Tibial nerve (tissue), 4 donors: ENCODE results near the gene TNFAIP8. TPM values are rescaled to one million over a fixed set of nuclear protein-coding genes. Genes with fewer than 3 reads are reported as not detected.
"Not testable (repeated sequence)": the region's sequence is repeated elsewhere in the genome, so short reads cannot be mapped to it uniquely, and the experiment has no call there.

ENCODE experiments used
- DNase-seq, 2 donors: peaks; one replicate each; pipeline ENCODE4 v3.0.0-alpha.2; 2019; ENCODE audit warnings: low spot score in 2 of 2
- H3K27ac ChIP-seq, 4 donors: fragments of 200-600 bp; sonication (generic) in 3 of 4; one replicate each; pipeline ENCODE4 v1.5.1; 2017 to 2019; ENCODE audit warnings: mild to moderate bottlenecking in 1 of 4
- H3K27me3 ChIP-seq, 2 donors: fragments of 200-600 bp; sonication (generic) in 1 of 2; one replicate each; pipeline versions ENCODE4 v1.5.1 to v1.6.0; 2017 to 2019
- H3K36me3 ChIP-seq, 3 donors: fragments of 200-600 bp; sonication (generic); one replicate each; pipeline ENCODE4 v1.5.1; 2018 to 2019
- H3K4me1 ChIP-seq, 4 donors: fragments of 200-600 bp; sonication (generic) in 3 of 4; one replicate each; pipeline ENCODE4 v1.5.1; 2017 to 2019
- H3K4me3 ChIP-seq, 4 donors: fragments of 200-600 bp; sonication (generic) in 3 of 4; one replicate each; pipeline ENCODE4 v1.5.1; 2017 to 2019; ENCODE audit warnings: mild to moderate bottlenecking in 1 of 4, moderate library complexity in 1 of 4
- H3K9me3 ChIP-seq, 4 donors: fragments of 200-600 bp; sonication (generic) in 3 of 4; one replicate each; pipeline ENCODE4 v1.5.1; 2017 to 2019
- EP300 ChIP-seq, 2 donors: sonication (generic); formaldehyde crosslinking; IDR thresholded peaks; one replicate each; pipeline ENCODE4 v1.6.1; 2017; ENCODE audit warnings: antibody characterized with exemption in 2 of 2, mild to moderate bottlenecking in 1 of 2
- POLR2A ChIP-seq, 2 donors: fragments of 450-650 bp; IDR thresholded peaks; one replicate each; pipeline ENCODE4 v1.6.1; 2017; ENCODE audit warnings: antibody characterized with exemption in 2 of 2, mild to moderate bottlenecking in 2 of 2, moderate library complexity in 2 of 2
- WGBS, 2 donors: methylation state at CpG; one replicate each; pipeline ENCODE4 v1.1.5; 2018; 5-methylcytosine and 5-hydroxymethylcytosine counted together
- total RNA-seq, 4 donors: library from RNA; depleted of rRNA; stranded (reverse); fragments of >200 nt; gene quantifications; one replicate each; pipeline ENCODE4 v1.1.0, GENCODE V29; 2016
- TF ChIP-seq, protein P1 (sequence below), 5 experiments: fragments of 200-600 bp in 3 of 5; fragments of 450-650 bp in 2 of 5; sonication (generic) in 3 of 5; IDR thresholded peaks; one replicate each; pipeline ENCODE4 v1.5.1; 2016 to 2019; ENCODE audit warnings: antibody characterized with exemption in 5 of 5, mild to moderate bottlenecking in 3 of 5, moderate library complexity in 2 of 5

Gene TNFAIP8
- total RNA-seq, 4 donors from 2014 or later: 15.3 to 19.4 (median 17.8) TPM

DNA sequence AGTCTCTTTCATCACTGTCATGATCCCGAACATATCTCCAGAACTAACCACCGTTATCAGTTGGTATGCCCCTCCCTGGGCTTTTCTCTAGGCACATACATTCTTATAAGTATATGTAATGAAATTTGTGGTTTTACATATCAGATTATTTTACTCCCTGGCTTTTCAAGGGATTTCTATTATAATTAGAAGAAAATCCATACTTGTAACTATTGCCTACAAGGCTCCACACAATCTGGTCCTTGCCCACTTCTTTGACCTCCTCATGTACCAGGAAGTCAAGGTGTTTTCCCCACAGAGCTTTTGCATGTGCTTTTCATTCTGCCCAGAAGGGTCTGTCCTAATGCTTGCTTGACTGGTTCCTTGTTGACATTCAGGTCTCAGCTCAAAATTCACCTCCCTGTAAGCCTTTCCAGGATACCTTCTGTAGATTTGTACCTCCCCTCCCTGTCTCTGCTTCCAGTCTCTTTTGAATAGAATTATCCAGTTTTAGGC, 62.8 kb downstream of the TNFAIP8 start:
- DNase-seq: no peak
- Histone ChIP-seq H3K9me3 (no peaks in the 10 kb centered on the region), H3K36me3 (no peaks in the 10 kb centered on the region), H3K4me1 (no peaks in the 10 kb centered on the region), H3K27me3 (no peaks in the 10 kb centered on the region), H3K4me3 (no peak overlapping the region), H3K27ac (peak overlapping the region in 1 of 4 donors; percentile 52)
- TF ChIP-seq EP300 (IDR thresholded peaks at IDR 0.05) (no peak), POLR2A (IDR thresholded peaks at IDR 0.05) (no peak)
- 51 to 67% methylated on average over 2 of the region's 2 CpGs for WGBS, 2 donors

GRCh38 chr5:119420169-119420568, 64.3 kb downstream of the TNFAIP8 start:
- no peak overlapping the region for H3K4me3 ChIP-seq
- peak overlapping the region in 1 of 4 donors; percentile 52 for H3K27ac ChIP-seq
- H3K9me3 ChIP-seq: no peaks in the 10 kb centered on the region
- WGBS, 2 donors: 67 to 73% methylated on average over 3 of the region's 3 CpGs
- H3K36me3 ChIP-seq: no peaks in the 10 kb centered on the region
- TF ChIP-seq EP300 (IDR thresholded peaks at IDR 0.05): no peak
- no peak for TF ChIP-seq POLR2A (IDR thresholded peaks at IDR 0.05)
- TF ChIP-seq, protein P1, sequence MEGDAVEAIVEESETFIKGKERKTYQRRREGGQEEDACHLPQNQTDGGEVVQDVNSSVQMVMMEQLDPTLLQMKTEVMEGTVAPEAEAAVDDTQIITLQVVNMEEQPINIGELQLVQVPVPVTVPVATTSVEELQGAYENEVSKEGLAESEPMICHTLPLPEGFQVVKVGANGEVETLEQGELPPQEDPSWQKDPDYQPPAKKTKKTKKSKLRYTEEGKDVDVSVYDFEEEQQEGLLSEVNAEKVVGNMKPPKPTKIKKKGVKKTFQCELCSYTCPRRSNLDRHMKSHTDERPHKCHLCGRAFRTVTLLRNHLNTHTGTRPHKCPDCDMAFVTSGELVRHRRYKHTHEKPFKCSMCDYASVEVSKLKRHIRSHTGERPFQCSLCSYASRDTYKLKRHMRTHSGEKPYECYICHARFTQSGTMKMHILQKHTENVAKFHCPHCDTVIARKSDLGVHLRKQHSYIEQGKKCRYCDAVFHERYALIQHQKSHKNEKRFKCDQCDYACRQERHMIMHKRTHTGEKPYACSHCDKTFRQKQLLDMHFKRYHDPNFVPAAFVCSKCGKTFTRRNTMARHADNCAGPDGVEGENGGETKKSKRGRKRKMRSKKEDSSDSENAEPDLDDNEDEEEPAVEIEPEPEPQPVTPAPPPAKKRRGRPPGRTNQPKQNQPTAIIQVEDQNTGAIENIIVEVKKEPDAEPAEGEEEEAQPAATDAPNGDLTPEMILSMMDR (IDR thresholded peaks at IDR 0.05): no peak
- H3K4me1 ChIP-seq: no peaks in the 10 kb centered on the region
- H3K27me3 ChIP-seq: no peaks in the 10 kb centered on the region
- DNase-seq: no peak

GRCh38 chr5:119426057-119426456, 70.2 kb downstream of the TNFAIP8 start:
- 91 to 97% methylated on average over 3 of the region's 3 CpGs for WGBS, 2 donors
- no peaks in the 10 kb centered on the region for H3K36me3 ChIP-seq
- H3K27me3 ChIP-seq: no peaks in the 10 kb centered on the region
- no peak overlapping the region for H3K4me3 ChIP-seq
- H3K9me3 ChIP-seq: no peaks in the 10 kb centered on the region
- TF ChIP-seq EP300 (IDR thresholded peaks at IDR 0.05): peak in 1 of 2 donors; percentile 46
- TF ChIP-seq, protein P1 (IDR thresholded peaks at IDR 0.05): no peak
- no peak for TF ChIP-seq POLR2A (IDR thresholded peaks at IDR 0.05)
- DNase-seq: no peak
- H3K4me1 ChIP-seq: no peaks in the 10 kb centered on the region
- no peak overlapping the region for H3K27ac ChIP-seq

GRCh38 chr5:119427060-119427459, 71.2 kb downstream of the TNFAIP8 start:
- no peak for DNase-seq
- Histone ChIP-seq H3K4me3 (no peak overlapping the region), H3K9me3 (no peaks in the 10 kb centered on the region), H3K27me3 (no peaks in the 10 kb centered on the region), H3K27ac (no peak overlapping the region), H3K36me3 (no peaks in the 10 kb centered on the region), H3K4me1 (no peaks in the 10 kb centered on the region)
- WGBS, 2 donors: 60 to 85% methylated on average over 2 of the region's 2 CpGs
- no peak for TF ChIP-seq POLR2A (IDR thresholded peaks at IDR 0.05)
- TF ChIP-seq, protein P1 (IDR thresholded peaks at IDR 0.05): no peak
- TF ChIP-seq EP300 (IDR thresholded peaks at IDR 0.05): no peak

GRCh38 chr5:119427596-119427995, 71.8 kb downstream of the TNFAIP8 start:
- H3K9me3 ChIP-seq, H3K27me3 ChIP-seq, H3K4me1 ChIP-seq, H3K27ac ChIP-seq, DNase-seq, H3K4me3 ChIP-seq, H3K36me3 ChIP-seq: not testable (repeated sequence)
- 35 to 41% methylated on average over 4 of the region's 4 CpGs for WGBS, 2 donors

- not testable (repeated sequence) for H3K27me3 ChIP-seq, H3K9me3 ChIP-seq, DNase-seq, H3K36me3 ChIP-seq, H3K4me1 ChIP-seq, H3K4me3 ChIP-seq, H3K27ac ChIP-seq
- 73 to 74% methylated on average over 1 of the region's 1 CpG for WGBS, 2 donors
Observed at GRCh38 chr5:119428166-119428565, 72.3 kb downstream of the TNFAIP8 start.

- not testable (repeated sequence) for H3K27ac ChIP-seq, DNase-seq, H3K4me3 ChIP-seq, H3K27me3 ChIP-seq, H3K4me1 ChIP-seq, H3K36me3 ChIP-seq
- 86 to 89% methylated on average over 3 of the region's 3 CpGs for WGBS, 2 donors
- H3K9me3 ChIP-seq: peaks cover 0 to 10% (median 0%) of the 10 kb centered on the region in 4 donors
Observed at GRCh38 chr5:119428574-119428973, 72.8 kb downstream of the TNFAIP8 start.

GRCh38 chr5:119432674-119433237, 76.9 kb downstream of the TNFAIP8 start:
- not testable (repeated sequence) for H3K4me3 ChIP-seq, DNase-seq, H3K36me3 ChIP-seq, H3K27ac ChIP-seq, H3K27me3 ChIP-seq, H3K4me1 ChIP-seq
- peaks cover 0 to 13% (median 0%) of the 10 kb centered on the region in 4 donors for H3K9me3 ChIP-seq
- 94 to 95% methylated on average over 10 of the region's 10 CpGs for WGBS, 2 donors
